ENCODE measurements around the gene MARK1.
"Not testable (repeated sequence)": the region's sequence is repeated elsewhere in the genome, so short reads cannot be mapped to it uniquely, and the experiment has no call there.

The MARK1 gene

DNA sequence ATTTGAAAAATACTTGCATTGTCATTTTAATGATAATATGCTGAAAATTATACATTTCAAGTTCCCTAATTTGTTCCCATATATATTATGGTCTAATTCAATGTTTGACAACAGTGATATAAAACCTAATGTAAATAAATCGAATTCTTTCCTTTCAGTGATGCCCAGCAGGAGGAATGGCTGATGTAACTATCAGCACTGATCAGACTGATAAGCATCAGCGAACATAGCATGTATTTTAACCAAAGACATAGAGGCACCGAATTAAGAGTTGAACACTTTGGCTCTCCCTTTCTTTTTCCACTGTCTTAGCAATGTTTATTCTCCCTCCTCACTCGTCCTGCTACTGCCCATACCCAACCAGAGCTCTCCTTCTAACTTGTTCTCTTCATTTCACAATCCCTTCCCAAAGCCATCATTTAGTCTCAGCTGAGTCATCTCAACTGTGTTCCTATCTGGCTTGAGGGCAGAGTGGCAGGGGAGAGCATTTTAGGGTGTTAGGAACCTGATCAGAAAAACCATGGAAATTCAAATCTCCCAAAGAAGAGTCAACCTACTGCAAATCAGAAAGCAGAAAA is 103.4 kb downstream of the MARK1 start:
- no peak for DNase-seq

DNA sequence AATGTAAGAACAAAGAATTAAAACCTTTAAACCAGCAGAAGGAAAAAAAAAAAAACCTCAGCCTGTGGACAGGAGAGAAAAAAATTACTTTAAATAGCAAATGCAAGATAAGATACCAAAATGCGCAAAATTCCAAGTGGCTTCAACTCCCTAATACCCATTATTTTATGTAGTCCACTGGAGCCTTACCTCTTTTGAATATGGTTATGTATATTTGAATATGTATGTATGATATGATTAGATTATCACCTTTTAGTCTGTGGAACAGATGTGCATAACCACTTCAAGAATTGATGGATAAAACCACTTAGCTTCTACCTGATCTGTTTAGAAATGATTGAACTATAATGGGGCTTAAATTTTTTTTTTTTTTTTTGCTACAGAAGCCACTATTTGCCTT is 109.8 kb downstream of the MARK1 start:
- DNase-seq = no peak

DNA sequence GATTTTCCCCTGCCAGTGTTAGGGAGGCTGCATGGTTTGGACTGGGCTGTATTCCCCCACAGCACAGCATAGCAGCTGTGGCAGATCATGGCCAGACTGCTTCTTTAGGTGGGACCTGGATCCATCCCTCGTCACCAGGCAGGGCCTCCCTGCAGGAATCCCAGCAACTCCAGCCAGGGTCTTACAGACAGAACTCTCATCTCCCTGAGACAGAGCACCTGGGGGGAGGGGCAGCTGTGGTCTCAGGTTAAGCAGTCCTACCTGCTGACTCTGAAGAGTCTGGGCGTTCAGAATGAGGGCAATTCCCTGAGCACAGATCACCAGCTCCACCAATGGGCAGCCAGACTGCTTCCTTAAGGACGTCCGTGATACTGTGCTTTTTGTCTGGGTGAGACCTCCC is 114.3 kb downstream of the MARK1 start:
- no peak for DNase-seq

DNA sequence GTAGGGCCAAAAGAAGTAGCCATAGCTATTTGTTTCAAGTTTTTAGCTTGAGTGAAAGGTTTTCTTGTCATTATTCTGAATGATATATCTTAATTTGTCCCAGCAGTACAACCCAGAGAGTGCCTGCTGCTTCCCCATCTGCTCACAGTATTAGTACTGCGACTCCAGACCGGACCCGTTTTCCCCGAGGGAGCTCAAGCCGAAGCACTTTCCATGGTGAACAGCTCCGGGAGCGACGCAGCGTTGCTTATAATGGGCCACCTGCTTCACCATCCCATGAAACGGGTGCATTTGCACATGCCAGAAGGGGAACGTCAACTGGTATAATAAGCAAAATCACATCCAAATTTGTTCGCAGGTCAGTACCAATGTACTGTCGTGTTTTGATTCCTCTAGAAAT is 125.1 kb downstream of the MARK1 start:
- no peak for DNase-seq

DNA sequence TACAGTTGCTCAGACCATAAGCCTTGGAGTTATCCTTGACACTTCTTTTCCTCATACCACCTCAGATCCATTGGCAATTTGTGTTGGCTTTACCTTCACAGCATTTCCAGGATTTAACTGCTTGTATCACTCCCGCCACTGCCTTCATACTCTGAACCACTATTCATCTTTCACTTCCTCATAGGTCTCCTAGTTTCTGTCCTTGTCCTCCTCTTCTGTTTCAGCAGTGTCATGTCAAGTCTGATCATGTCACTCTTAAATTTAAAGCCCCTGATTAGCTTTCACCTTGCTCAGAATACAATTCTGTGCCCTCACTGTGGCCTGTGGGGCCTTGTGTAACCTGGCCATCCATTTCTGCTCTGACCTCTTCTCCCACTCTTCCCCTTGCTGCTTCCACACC is 127.6 kb downstream of the MARK1 start:
- no peak for DNase-seq

DNA sequence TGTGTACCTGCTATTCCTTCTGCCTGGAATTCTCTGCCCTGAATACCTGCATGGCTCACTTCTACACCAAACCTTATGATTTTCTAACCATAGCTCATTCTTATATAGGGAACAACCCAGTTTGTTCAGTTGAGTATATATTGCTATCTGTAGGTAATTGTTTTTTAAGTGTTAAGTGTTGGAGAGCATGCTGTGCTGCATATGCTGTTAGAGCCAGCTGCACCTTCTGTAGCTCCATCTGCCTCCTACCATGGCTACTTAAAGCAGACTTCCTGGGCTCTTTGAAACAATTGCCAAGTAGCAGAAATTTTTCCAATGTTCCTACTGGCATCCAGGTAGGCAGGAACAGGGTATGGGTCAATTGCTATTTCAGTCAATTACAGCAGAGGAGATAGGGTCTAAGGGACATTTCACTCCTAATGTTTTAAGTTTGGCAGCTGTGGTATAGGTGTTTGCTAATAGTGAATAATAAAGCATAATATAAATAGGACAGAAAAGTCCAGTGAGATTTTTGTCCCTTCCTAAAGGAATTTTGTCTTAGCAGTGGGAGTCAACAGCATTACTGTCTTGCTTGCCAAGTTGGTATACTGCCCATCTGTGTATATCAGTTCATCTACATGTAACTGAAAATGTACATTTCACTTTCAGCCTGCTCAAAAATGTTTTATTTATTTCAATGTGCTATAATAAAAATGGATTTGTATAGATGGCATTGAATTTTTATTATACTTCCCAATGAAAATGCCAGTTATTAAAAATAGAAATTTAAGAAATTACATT is 128.2 kb downstream of the MARK1 start:
- DNase-seq = no peak

DNA sequence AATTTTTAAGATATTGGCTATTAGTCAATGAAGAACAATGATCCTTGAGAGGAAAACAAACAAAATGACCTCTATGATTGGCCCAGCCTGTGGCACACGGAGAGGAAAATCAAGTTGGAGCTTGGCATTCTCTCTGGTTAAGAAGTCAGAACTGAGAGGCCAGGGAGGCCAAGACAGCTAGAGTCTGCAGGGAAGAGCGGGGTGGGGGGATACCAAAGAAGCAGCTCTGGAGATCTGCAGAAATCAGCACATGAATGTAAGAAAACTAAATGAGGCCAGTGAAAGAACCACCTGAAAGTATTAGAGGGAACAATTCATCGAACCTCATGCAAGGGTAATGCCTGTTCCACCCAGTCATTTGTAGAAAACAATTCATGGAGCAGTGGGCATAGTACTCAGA is 138.4 kb downstream of the MARK1 start:
- no peak for DNase-seq

DNA sequence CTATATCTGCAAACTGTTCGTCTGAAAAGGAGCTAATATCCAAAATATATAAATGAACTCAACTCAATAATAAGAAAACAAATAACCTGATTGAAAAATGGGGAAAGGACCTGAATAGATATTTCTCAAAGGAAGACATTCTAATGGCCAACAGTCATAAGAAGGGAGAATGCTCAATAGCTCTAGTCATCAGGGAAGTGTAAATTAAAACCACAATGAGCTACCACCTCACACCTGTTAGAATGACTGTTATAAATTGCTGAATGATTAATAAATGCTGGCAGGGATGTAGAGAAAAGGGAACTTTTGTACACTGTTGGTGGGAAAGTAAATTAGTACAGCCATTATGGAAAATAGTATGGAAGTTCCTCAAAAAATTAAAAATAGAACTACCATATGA is 141.1 kb downstream of the MARK1 start:
- no peak for DNase-seq

DNA sequence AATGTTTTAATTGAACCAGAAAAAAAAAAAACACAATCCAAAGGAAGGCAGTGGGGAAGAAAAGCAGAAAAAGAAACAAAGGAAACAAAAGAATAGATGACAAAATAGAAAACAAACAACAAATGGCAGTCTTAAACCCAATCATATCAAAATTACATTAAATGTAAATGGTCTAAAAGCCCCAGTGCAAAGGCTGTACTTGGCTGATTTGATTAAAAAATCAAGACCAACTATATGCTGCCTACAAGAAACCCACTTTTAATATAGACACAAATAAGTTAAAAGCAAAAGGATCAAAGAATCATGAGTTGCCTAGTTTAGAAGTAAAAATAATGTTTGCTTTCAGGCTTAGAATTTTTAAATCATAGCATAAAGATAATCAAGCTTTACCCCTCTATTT is 142.4 kb downstream of the MARK1 start:
- no peak for DNase-seq

DNA sequence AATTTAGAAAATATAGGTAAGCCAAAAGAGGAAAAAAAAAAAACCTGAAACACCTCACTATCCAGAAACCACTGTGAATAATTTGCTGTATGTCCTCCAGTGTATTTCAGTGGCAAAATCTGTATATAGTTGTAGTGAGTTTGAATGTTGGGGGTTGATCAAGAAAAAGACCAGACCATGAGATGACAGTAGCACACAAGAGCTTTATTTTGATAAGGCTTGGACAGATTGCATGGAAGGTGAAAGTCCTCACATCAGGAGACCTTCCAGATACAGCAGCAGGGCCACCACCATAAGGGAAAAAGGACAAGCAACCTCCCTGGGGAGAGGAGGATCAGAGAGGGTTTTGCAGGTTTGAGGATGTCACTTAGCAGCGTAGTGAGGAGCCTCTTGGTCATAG is 146.0 kb downstream of the MARK1 start:
- no peak for DNase-seq

DNA sequence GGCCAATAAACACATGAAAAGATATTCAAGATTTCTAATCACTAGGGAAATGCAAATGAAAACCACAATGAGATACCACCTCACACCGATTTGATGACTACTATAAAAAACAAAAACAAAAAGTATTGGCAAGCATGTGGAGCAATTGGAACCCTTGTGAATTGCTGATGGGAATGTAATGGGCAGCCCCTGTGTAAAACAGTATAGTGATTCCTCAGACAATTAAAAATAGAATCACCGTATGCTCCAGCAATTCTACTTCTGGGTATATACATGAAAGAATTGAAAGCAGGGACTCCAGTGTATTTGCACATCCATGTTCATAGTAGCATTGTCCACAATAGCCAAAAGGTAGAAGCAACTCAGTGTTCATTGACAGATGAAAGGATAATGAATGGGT is 149.3 kb downstream of the MARK1 start:
- DNase-seq = no peak

DNA sequence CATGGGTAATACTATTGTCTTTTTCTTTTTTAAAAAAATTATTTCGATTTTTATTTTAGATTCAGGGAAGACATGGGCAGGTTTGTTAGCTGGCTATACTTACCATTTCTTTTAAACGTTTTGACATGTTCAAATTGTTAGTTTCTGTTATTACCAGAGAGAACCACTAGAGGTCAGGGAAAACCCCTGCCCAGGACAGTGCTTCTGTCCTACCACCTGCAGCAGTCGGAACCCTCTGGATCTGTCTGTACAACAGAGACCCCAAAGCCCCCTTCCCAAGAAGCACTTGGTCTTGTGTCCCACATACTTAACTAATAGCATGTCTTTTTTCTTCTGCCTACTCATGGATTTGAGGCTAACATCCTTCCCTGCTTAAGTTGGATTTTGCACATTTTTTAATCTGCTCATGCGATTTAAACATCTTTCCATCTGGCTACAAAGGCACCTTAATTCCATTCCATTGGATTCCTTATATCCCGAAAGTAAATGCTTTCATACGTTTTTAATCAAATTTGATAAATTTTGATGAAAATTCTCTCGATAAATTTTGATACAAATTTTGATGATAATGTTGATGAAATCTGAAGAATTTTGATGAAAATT is 152.2 kb downstream of the MARK1 start:
- DNase-seq = peak; percentile 56

DNA sequence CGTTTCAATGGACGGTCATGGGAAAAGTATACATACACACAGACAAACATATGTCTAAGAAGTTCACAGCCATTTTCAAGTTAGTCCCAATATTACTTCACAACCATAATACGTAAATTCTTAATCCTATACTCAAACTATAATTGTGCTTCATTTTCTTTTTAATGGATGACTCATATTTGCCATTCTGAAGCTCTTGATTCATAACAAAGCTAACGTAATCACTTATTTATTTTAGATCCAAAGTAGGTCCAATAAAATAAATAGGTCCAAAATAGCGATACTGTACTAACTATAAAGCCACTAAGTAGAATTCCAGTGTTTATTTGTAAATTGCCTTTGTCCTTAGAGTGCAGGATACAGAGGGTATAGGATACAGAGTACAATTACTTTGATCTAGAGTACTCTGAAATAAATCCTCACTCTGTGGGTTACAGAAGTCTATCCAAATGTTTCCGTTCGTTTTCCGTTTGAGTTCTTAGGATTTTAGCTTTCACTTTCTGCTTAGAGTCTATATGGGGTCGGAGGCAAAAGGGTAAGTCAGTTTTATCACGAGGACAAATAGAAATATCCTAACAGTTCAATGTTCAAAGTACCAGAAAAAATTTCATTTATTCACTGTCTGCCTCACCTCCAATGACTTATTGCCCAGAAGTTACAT is 153.4 kb downstream of the MARK1 start:
- DNase-seq = no peak

DNA sequence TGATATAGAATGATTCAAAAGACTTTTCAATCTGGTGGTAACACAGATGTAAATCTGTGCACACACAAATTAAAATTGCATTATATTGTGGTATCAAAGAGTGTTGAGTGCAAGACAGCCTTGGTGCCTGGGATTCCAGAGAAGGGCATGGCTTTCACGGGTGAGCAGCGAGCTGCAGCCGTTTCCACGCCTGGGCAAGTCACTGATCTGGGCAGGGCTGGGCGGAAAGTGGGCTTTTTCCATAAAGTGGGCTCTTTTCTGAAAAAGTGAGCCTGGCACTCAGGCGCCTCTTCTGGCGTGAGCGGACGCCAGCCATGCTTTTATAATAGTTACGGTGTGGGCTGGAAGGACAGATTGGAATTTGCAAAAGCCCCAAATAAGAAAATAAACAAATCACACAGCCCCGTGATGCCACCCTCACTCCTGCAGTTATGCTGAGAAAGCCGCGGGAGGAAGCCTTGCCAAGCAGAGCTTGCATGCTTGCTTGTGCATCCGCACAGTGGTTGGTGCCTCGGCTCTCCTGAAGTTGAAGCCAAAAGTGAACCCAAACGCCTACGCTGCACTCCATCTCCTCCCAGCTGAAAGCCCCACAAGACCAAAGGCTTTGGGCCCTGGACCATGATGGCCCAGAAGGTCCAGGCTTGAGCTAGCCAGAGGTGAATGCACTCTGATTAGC is 155.1 kb downstream of the MARK1 start:
- no peak for DNase-seq

DNA sequence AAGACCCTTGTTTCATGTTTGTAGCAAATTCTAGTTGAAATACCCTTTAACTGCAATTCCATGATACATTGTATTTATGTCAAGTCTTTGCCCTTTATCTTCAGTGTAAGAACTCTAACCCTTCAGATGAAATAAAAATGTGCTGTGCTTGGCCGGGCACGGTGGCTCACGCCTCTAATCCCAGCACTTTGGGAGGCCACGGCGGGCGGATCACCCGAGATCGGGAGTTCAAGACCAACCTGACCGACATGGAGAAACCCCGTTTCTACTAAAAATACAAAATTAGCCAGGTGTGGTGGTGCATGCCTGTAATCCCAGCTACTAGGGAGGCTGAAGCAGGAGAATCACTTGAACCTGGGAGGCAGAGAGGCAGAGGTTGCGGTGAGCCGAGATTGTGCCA is 155.8 kb downstream of the MARK1 start:
- not testable (repeated sequence) for DNase-seq

DNA sequence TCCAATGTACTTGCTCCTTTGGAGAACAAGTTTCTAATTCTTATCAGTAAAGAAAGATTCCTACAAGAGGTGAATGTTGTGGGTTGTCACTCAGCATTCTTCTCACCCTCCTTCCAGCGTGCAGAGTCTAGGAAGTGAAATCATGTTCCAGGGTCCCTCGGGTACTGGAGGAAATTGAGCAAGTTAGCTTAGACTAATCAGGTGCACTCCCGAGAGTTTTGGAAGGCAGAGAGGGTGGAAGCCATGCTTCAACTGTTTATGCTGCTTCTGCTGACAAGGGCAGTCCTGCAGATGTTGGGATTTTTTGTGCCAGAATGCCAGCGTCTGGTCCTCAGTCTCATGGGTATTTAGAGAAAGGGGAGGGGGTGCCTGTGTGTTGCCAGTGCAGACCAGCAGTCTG is 157.0 kb downstream of the MARK1 start:
- DNase-seq = no peak

DNA sequence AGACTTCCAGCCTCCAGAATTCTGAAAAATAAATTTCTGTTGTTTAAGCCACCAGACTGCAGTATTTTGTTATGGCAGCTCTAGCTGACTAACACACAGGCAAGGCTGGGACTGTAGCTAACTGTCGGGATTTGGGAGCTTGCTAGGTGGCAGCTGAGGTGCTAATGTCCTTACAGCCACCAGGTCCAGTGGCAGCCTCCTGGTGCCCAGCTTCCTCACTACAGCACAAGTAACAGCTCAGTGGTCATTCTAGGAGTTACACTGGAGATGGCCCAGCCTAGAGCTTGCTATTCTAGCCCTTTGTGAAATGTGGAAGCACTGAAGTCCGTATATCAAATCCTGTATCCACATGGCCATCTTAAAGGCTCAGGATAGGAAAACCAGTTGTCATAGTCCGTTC is 157.9 kb downstream of the MARK1 start:
- DNase-seq = no peak

DNA sequence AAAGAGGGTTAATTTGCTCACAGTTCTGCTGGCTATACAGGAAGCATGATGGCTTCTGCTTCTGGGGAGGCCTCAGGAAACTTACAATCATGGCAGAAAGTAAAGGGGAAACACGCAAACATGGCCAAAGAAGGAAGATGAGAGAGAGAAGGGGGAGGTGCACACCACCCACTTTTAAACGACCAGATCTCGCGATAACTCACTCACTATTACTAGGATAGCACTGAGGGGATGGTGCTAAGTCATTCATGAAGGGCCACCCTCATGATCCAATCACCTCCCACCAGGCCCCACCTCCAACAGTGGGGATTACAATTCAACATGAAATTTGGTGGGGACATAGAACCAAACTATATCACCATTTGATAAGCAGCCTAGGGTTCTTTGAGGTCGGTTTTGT is 159.9 kb downstream of the MARK1 start:
- no peak for DNase-seq

DNA sequence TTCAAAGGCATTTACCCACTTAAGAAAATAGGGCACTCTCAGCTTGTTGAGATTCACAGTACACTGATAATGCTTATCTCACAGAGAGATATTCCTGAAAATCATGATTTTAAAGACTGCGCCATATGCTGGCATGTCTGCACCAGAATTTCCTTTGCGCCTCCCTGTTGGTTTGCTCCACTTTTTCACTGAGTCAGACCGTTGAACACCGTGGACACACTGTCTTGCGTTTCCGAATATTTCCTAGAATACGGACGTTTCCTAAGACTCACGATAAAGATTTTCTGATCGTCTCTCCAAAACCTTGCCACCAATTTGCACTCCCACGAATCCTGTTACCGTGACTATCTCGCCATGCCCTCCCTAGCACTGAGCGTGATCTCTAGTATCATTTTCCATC is 161.7 kb downstream of the MARK1 start:
- peak; percentile 76 for DNase-seq

DNA sequence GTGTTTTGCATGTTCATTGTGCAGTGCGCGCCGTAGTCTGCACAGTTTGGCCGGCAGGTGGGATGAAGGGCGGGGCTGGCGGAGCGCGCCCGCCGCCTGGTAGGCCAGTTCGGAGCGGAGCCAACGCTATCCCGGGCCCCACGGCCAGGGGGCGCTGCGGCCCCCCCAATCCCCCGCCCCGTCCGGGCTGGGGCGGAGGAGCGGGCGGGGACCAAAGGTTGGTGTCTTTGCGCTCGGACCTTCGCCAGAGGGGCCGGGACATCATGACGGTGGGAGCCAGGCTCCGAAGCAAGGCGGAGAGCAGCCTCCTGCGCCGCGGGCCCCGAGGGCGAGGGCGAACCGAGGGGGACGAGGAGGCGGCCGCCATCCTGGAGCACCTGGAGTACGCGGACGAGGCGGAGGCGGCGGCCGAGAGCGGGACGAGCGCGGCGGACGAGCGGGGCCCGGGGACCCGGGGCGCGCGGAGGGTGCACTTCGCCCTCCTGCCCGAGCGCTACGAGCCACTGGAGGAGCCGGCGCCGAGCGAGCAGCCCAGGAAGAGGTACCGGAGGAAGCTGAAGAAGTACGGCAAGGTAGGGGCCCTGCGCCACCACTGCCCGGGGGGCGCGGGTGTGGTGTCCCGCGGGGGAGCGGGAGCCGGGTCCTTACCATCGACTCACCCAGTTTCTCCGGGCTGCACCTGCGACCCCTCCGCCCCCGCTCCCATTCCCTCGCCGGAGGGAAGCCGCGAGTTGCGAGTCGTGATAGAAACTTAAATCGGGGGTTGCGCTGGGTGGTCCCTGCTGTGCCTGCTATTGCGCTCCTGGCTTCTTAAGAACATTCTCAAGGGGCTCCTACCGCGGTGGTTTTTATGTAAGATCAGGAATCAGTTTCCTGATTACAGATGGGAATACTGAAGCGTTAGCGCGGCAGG is 162.5 kb downstream of the MARK1 start, which contains the start of gene C1orf115:
C1orf115 (plus strand) TSS at position 224 of the 913 bp plus-strand sequence; CDS start at position 264, 40 bp downstream.
- peak; percentile 83 for DNase-seq

DNA sequence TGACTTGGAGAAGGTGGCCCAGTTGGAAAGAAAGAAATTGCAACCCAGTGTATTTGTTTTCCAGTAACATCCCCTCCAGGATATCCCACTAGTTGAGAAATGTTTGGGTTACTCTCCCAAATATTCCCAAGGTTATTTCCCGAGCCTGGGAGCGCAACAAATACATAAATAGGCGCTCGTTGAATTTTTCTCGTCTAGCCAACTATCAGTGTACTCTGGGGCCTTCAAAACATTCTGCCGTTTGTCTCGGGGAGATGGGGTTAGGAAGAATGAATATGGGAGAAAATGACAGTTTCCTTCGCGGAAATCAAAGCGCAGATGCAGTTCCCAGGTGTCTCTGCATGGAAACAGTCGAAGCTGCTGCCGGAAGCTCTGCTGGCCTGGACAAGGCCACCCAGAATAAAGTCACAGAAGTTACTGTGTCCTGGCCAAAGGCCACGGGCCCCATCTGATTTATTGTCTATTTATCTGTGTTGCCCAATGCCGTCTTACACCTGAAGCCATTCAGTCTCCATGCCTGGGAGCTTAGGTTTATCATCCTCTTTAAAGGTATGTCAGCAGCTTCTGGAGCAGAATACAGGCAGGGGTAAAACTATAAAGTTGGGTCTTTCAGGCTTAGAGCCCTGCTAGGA is 163.2 kb downstream of the MARK1 start:
- DNase-seq = peak; percentile 36

Measured in DMS79 treated with DMSO at 0.1 percent for 48 hours (cell line).